Measurements from ENCODE around the gene AP1AR.
"Not testable (repeated sequence)": the region's sequence is repeated elsewhere in the genome, so short reads cannot be mapped to it uniquely, and the experiment has no call there.

AP1AR gene

GRCh38 chr4:112279025-112279881 lies 47.7 kb downstream of the AP1AR start:
- no peak for TF ChIP-seq FOXP2 (optimal IDR thresholded peaks at IDR 0.05; ENCODE audit: control extremely low read depth, extremely low read length, insufficient read depth)
- TF ChIP-seq EZH2 (IDR thresholded peaks at IDR 0.05): no peak
- TF ChIP-seq POLR2AphosphoS5 (IDR thresholded peaks at IDR 0.05; ENCODE audit: borderline replicate concordance, low read depth, low read length): no peak
- Histone ChIP-seq H3K9ac (ENCODE audit: insufficient read length) (no peak overlapping the region), H3K27ac (no peak overlapping the region), H3K36me3 (ENCODE audit: insufficient read depth, low read length) (peaks cover 43% of the 10 kb centered on the region), H3K9me3 (ENCODE audit: low read depth, low read length) (no peaks in the 10 kb centered on the region), H3K4me3 (no peak overlapping the region)
- DNase-seq (ENCODE audit: low read depth, low spot score): no peak

GRCh38 chr4:112279882-112280315 lies 48.3 kb downstream of the AP1AR start:
- no peak overlapping the region for H3K9ac ChIP-seq (ENCODE audit: insufficient read length)

DNA sequence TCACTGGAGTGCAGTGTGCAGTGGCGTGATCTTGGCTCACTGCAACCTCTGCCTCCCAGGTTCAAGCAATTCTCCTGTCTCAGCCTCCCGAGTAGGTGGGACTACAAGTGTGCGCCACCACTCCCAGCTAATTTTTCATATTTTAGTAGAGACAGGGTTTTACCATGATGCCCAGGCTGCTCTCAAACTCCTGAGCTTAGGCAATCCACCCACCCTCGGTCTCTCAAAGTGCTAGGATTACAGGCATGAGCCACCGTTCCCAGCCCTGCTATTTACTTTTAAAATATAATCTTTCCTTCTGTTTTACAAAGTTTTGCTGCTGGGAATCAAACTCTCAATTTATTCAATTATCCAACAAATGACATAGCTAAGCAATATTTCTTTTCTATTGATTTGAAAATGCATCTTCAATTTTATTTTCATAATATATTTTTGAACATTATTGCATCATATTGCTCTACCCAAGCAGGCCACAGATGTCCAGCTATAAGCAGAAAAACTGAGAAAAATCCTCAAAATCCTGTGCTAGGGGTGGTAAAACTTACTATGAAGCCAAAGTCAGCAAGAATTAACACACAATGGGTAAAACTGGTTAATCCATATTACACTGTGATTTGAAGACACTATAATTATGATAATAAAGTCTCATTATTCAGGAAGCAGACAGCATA lies 48.9 kb downstream of the AP1AR start:
- TF ChIP-seq POLR2AphosphoS5 (IDR thresholded peaks at IDR 0.05; ENCODE audit: borderline replicate concordance, low read depth, low read length): no peak
- TF ChIP-seq EZH2 (IDR thresholded peaks at IDR 0.05): no peak
- TF ChIP-seq FOXP2 (optimal IDR thresholded peaks at IDR 0.05; ENCODE audit: control extremely low read depth, extremely low read length, insufficient read depth): no peak
- no peak overlapping the region for H3K27ac ChIP-seq
- no peaks in the 10 kb centered on the region for H3K9me3 ChIP-seq (ENCODE audit: low read depth, low read length)
- peaks cover 37% of the 10 kb centered on the region for H3K36me3 ChIP-seq (ENCODE audit: insufficient read depth, low read length)
- no peak overlapping the region for H3K9ac ChIP-seq (ENCODE audit: insufficient read length)
- no peak overlapping the region for H3K4me3 ChIP-seq
- DNase-seq (ENCODE audit: low read depth, low spot score): no peak

More at GRCh38 chr4:112279882-112280315, 48.3 kb downstream of the AP1AR start:
- peaks cover 41% of the 10 kb centered on the region for H3K36me3 ChIP-seq (ENCODE audit: insufficient read depth, low read length)
- no peak for TF ChIP-seq POLR2AphosphoS5 (IDR thresholded peaks at IDR 0.05; ENCODE audit: borderline replicate concordance, low read depth, low read length)
- no peak for TF ChIP-seq FOXP2 (optimal IDR thresholded peaks at IDR 0.05; ENCODE audit: control extremely low read depth, extremely low read length, insufficient read depth)
- no peak for TF ChIP-seq EZH2 (IDR thresholded peaks at IDR 0.05)
- no peaks in the 10 kb centered on the region for H3K9me3 ChIP-seq (ENCODE audit: low read depth, low read length)
- no peak overlapping the region for H3K27ac ChIP-seq
- no peak for DNase-seq (ENCODE audit: low read depth, low spot score)
- no peak overlapping the region for H3K4me3 ChIP-seq

GRCh38 chr4:112281895-112282398 lies 50.4 kb downstream of the AP1AR start:
- peaks cover 28% of the 10 kb centered on the region for H3K36me3 ChIP-seq (ENCODE audit: insufficient read depth, low read length)
- H3K9ac ChIP-seq (ENCODE audit: insufficient read length); H3K9me3 ChIP-seq (ENCODE audit: low read depth, low read length); H3K4me3 ChIP-seq; H3K27ac ChIP-seq; DNase-seq (ENCODE audit: low read depth, low spot score): not testable (repeated sequence)

DNA sequence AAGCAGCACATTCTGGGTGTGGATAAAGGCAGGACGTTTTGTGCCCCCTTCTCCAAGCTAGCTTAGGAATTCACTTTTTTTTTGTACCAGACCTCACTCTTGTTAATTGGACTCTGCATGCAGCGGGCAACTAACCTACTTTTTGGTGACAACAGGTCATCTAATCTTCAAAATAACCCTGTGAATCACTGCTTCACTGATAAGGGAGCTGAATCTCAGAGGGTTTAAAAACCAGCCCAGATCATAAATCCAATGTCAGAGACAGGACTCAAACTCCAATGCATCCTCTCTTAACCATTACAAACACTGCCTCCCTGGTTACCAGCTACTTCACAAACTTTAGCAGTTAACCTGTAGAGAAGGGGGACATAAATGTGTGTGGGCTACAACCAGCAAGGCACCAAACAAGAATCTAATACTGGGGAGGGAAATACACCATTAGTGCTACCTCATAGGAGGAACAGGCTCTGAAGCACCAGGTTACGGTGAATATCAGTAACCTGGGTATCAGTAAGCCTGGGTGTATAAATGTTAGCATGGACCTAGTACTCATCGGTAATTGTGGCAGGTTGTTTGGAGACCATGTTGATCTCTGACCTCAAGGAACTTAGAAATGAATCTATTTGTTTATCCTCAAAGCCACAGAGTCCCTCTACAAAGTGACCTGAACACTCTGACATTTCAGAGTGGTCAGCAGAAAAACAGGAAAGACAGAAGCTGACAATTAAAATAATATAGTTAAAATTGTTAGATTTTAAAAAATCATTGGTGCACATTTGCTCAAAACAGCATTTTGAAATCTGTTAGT lies 51.5 kb downstream of the AP1AR start:
- no peak overlapping the region; the same call in none of the 2 replicates for H3K4me3 ChIP-seq
- H3K36me3 ChIP-seq (ENCODE audit: insufficient read depth, low read length): peaks cover 18% of the 10 kb centered on the region
- H3K9ac ChIP-seq (ENCODE audit: insufficient read length): no peak overlapping the region
- no peak overlapping the region for H3K27ac ChIP-seq
- no peak for DNase-seq (ENCODE audit: low read depth, low spot score)
- H3K9me3 ChIP-seq (ENCODE audit: low read depth, low read length): no peaks in the 10 kb centered on the region
- TF ChIP-seq POLR2AphosphoS5 (IDR thresholded peaks at IDR 0.05; ENCODE audit: borderline replicate concordance, low read depth, low read length): no peak
- no peak for TF ChIP-seq FOXP2 (optimal IDR thresholded peaks at IDR 0.05; ENCODE audit: control extremely low read depth, extremely low read length, insufficient read depth)
- no peak for TF ChIP-seq EZH2 (IDR thresholded peaks at IDR 0.05)

DNA sequence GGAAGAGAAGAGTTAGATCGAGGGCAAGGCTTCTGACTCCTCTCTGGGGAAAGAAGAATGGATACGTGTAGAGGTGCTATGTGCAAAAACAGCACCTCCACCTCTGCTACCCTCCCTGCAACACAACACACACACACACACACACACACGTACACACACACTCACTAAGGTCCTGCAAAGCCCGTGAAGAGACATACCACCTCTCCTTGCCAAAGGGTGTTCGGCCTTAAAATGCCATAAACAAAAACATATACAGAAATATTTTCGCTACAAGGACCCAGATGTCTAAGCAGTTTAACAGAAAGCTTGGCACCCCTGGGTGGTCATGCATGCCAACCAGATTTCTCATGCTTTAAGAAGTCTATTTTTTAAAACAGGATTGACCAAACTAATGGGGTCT lies 52.6 kb downstream of the AP1AR start:
- no peak for TF ChIP-seq FOXP2 (optimal IDR thresholded peaks at IDR 0.05; ENCODE audit: control extremely low read depth, extremely low read length, insufficient read depth)
- no peak for TF ChIP-seq POLR2AphosphoS5 (IDR thresholded peaks at IDR 0.05; ENCODE audit: borderline replicate concordance, low read depth, low read length)
- TF ChIP-seq EZH2 (IDR thresholded peaks at IDR 0.05): no peak
- peak overlapping the region; percentile 98 for H3K4me3 ChIP-seq
- H3K9ac ChIP-seq (ENCODE audit: insufficient read length): peak overlapping the region; percentile 82
- peaks cover 14% of the 10 kb centered on the region for H3K36me3 ChIP-seq (ENCODE audit: insufficient read depth, low read length)
- H3K27ac ChIP-seq: no peak overlapping the region
- no peak for DNase-seq (ENCODE audit: low read depth, low spot score)
- no peaks in the 10 kb centered on the region for H3K9me3 ChIP-seq (ENCODE audit: low read depth, low read length)

GRCh38 chr4:112284662-112285411 lies 53.2 kb downstream of the AP1AR start:
- Histone ChIP-seq H3K9me3 (ENCODE audit: low read depth, low read length) (no peaks in the 10 kb centered on the region), H3K36me3 (ENCODE audit: insufficient read depth, low read length) (peaks cover 14% of the 10 kb centered on the region), H3K27ac (no peak overlapping the region; the same call in 1 of the 2 replicates), H3K9ac (ENCODE audit: insufficient read length) (peak overlapping the region; percentile 82), H3K4me3 (peak overlapping the region; percentile 98)
- no peak for DNase-seq (ENCODE audit: low read depth, low spot score)
- TF ChIP-seq POLR2AphosphoS5 (IDR thresholded peaks at IDR 0.05; ENCODE audit: borderline replicate concordance, low read depth, low read length): no peak
- no peak for TF ChIP-seq FOXP2 (optimal IDR thresholded peaks at IDR 0.05; ENCODE audit: control extremely low read depth, extremely low read length, insufficient read depth)
- TF ChIP-seq EZH2 (IDR thresholded peaks at IDR 0.05): no peak

All from SK-N-MC (cell line).